HG03108 (cell line): ENCODE results near the gene STING1.
"Not testable (repeated sequence)": the region's sequence is repeated elsewhere in the genome, so short reads cannot be mapped to it uniquely, and the experiment has no call there.

Source experiments
- ATAC-seq: cut with Tn5 transposase; IDR thresholded peaks from one replicate; pipeline ENCODE4 v1.9.1; 2021; ENCODE audit warnings: moderate library complexity; ENCODE audit not compliant: unreplicated experiment

The STING1 gene

GRCh38 chr5:139482050-139482889 lies at the start of gene STING1:
Gene STING1 (minus strand): TSS chr5:139482758. CDS start chr5:139481704, 1,054 bp downstream.
- peak; percentile 54 for ATAC-seq

- ATAC-seq = no peak
Observed at GRCh38 chr5:139531772-139532169, 49.2 kb upstream of the STING1 start.

- not testable (repeated sequence) for ATAC-seq
Observed at GRCh38 chr5:139530079-139530478, 47.5 kb upstream of the STING1 start.

GRCh38 chr5:139528695-139529094 lies 46.1 kb upstream of the STING1 start:
- not testable (repeated sequence) for ATAC-seq

GRCh38 chr5:139527896-139528467 lies 45.4 kb upstream of the STING1 start:
- ATAC-seq = not testable (repeated sequence)

- not testable (repeated sequence) for ATAC-seq
Observed at GRCh38 chr5:139527090-139527470, 44.5 kb upstream of the STING1 start.

- ATAC-seq = not testable (repeated sequence)
Observed at GRCh38 chr5:139526309-139527089, 43.9 kb upstream of the STING1 start.

GRCh38 chr5:139525586-139526308 lies 43.2 kb upstream of the STING1 start:
- ATAC-seq = not testable (repeated sequence)

GRCh38 chr5:139524940-139525585 lies 42.5 kb upstream of the STING1 start:
- ATAC-seq = peak; percentile 48

GRCh38 chr5:139524446-139524845 lies 41.9 kb upstream of the STING1 start:
- ATAC-seq = no peak

- no peak for ATAC-seq
Observed at GRCh38 chr5:139523635-139524445, 41.3 kb upstream of the STING1 start.

- peak; percentile 81 for ATAC-seq
Observed at GRCh38 chr5:139517683-139518564, 35.4 kb upstream of the STING1 start.

- ATAC-seq = no peak
Observed at GRCh38 chr5:139514486-139514856, 31.9 kb upstream of the STING1 start.

- peak; percentile 6 for ATAC-seq
Observed at GRCh38 chr5:139513852-139514485, 31.4 kb upstream of the STING1 start.

GRCh38 chr5:139513434-139513833 lies 30.9 kb upstream of the STING1 start:
- ATAC-seq = peak; percentile 59

- ATAC-seq = no peak
Observed at GRCh38 chr5:139512786-139513390, 30.3 kb upstream of the STING1 start.

- ATAC-seq = not testable (repeated sequence)
Observed at GRCh38 chr5:139504722-139505121, 22.2 kb upstream of the STING1 start.

- ATAC-seq = not testable (repeated sequence)
Observed at GRCh38 chr5:139503879-139504278, 21.3 kb upstream of the STING1 start.
